Lung microvascular endothelial cell (primary cell): ENCODE results near the gene NRIP1. TPM values are rescaled to one million over a fixed set of nuclear protein-coding genes. Genes with fewer than 3 reads are reported as not detected.
A peak's percentile ranks its signal among the peaks of the same experiment; 100 is the strongest.

Source experiments
- DNase-seq, 2 donors: peaks; one replicate each; pipeline versions ENCODE4 v3.0.0 to v3.0.0-alpha.2; 2010; ENCODE audit warnings: low read depth in 2 of 2
- total RNA-seq: library from RNA; depleted of rRNA; stranded (reverse); fragments of >200 nt; gene quantifications from 2 replicates; pipeline ENCODE4 v1.2.1, GENCODE V29; 2014

The NRIP1 gene
- total RNA-seq: 29.6 and 57.1 TPM in 2 replicates

GRCh38 chr21:15064576-15065391 lies at the start of gene NRIP1:
NRIP1 (minus strand) TSS chr21:15065000; CDS start chr21:14968192, 96,808 bp downstream.
- peak; percentile 91 to 94 for DNase-seq

- no peak for DNase-seq
Measured at GRCh38 chr21:15112858-15113257, 48.1 kb upstream of the NRIP1 start.

GRCh38 chr21:15108801-15109200 lies 44.0 kb upstream of the NRIP1 start:
- DNase-seq: no peak

GRCh38 chr21:15104470-15104869 lies 39.7 kb upstream of the NRIP1 start:
- DNase-seq: no peak

GRCh38 chr21:15098908-15099307 lies 34.1 kb upstream of the NRIP1 start:
- DNase-seq: no peak

- no peak for DNase-seq
Measured at GRCh38 chr21:15098181-15098580, 33.4 kb upstream of the NRIP1 start.

- no peak for DNase-seq
Measured at GRCh38 chr21:15097580-15097979, 32.8 kb upstream of the NRIP1 start.

GRCh38 chr21:15096146-15096545 lies 31.3 kb upstream of the NRIP1 start:
- no peak for DNase-seq

GRCh38 chr21:15095326-15095725 lies 30.5 kb upstream of the NRIP1 start:
- DNase-seq: no peak

GRCh38 chr21:15094706-15095105 lies 29.9 kb upstream of the NRIP1 start:
- no peak for DNase-seq

GRCh38 chr21:15093216-15093615 lies 28.4 kb upstream of the NRIP1 start:
- no peak for DNase-seq

- DNase-seq: no peak
Measured at GRCh38 chr21:15092745-15093144, 27.9 kb upstream of the NRIP1 start.

GRCh38 chr21:15090390-15090789 lies 25.6 kb upstream of the NRIP1 start:
- DNase-seq: no peak

GRCh38 chr21:15088488-15088887 lies 23.7 kb upstream of the NRIP1 start:
- no peak for DNase-seq

- DNase-seq: no peak
Measured at GRCh38 chr21:15084668-15085067, 19.9 kb upstream of the NRIP1 start.

- DNase-seq: no peak
Measured at GRCh38 chr21:15080526-15080925, 15.7 kb upstream of the NRIP1 start.

- DNase-seq: no peak
Measured at GRCh38 chr21:15079269-15079668, 14.5 kb upstream of the NRIP1 start.

GRCh38 chr21:15078180-15078579 lies 13.4 kb upstream of the NRIP1 start:
- no peak for DNase-seq

- DNase-seq: no peak
Measured at GRCh38 chr21:15077529-15078145, 12.8 kb upstream of the NRIP1 start.

GRCh38 chr21:15076730-15077129 lies 11.9 kb upstream of the NRIP1 start:
- DNase-seq: no peak

GRCh38 chr21:15071009-15071408 lies 6.2 kb upstream of the NRIP1 start:
- no peak for DNase-seq

- peak in 1 of 2 donors; percentile 24 for DNase-seq
Measured at GRCh38 chr21:15066123-15066575, 1.3 kb upstream of the NRIP1 start.
